Measurements from ENCODE around the gene ACOT11. TPM values are rescaled to one million over a fixed set of nuclear protein-coding genes. Genes with fewer than 3 reads are reported as not detected.

Gene ACOT11
- total RNA-seq, 2 donors from 2014 or later: 43.3 to 82.5 TPM

GRCh38 chr1:54575161-54575560 is 27.1 kb downstream of the ACOT11 start:
- no peak for DNase-seq
- TF ChIP-seq CTCF (IDR thresholded peaks at IDR 0.05): no peak
- H3K9ac ChIP-seq (ENCODE audit: low read depth in 2 of 2, low read length in 2 of 2): no peak overlapping the region
- H3K4me3 ChIP-seq: no peak overlapping the region
- intact Hi-C loops (cut with DNase I): no loop called here
- H3K36me3 ChIP-seq: no peaks in the 10 kb centered on the region
- H3K4me1 ChIP-seq: no peaks in the 10 kb centered on the region
- H3K9me3 ChIP-seq: no peaks in the 10 kb centered on the region
- no peaks in the 10 kb centered on the region for H3K27me3 ChIP-seq
- no peak overlapping the region for H3K27ac ChIP-seq

GRCh38 chr1:54575605-54576290 is 27.7 kb downstream of the ACOT11 start:
- Histone ChIP-seq H3K9ac (ENCODE audit: low read depth in 2 of 2, low read length in 2 of 2) (no peak overlapping the region), H3K9me3 (no peaks in the 10 kb centered on the region), H3K36me3 (no peaks in the 10 kb centered on the region), H3K4me3 (no peak overlapping the region), H3K4me1 (no peaks in the 10 kb centered on the region), H3K27me3 (no peaks in the 10 kb centered on the region), H3K27ac (no peak overlapping the region)
- intact Hi-C loops (cut with DNase I): no loop called here
- no peak for TF ChIP-seq CTCF (IDR thresholded peaks at IDR 0.05)
- no peak for DNase-seq

- TF ChIP-seq CTCF (IDR thresholded peaks at IDR 0.05): no peak
- peaks cover 3% of the 10 kb centered on the region for H3K4me1 ChIP-seq
- intact Hi-C loops (cut with DNase I): no loop called here
- H3K36me3 ChIP-seq: no peaks in the 10 kb centered on the region
- DNase-seq: peak; percentile 79
- H3K27ac ChIP-seq: no peak overlapping the region
- H3K4me3 ChIP-seq: no peak overlapping the region
- no peaks in the 10 kb centered on the region for H3K9me3 ChIP-seq
- H3K27me3 ChIP-seq: no peaks in the 10 kb centered on the region
- H3K9ac ChIP-seq (ENCODE audit: low read depth in 2 of 2, low read length in 2 of 2): no peak overlapping the region
Measured at GRCh38 chr1:54577612-54578011, 29.6 kb downstream of the ACOT11 start.

GRCh38 chr1:54579337-54579781 is 31.3 kb downstream of the ACOT11 start:
- no peaks in the 10 kb centered on the region for H3K27me3 ChIP-seq
- H3K9me3 ChIP-seq: no peaks in the 10 kb centered on the region
- no peak for DNase-seq
- H3K4me3 ChIP-seq: no peak overlapping the region
- H3K4me1 ChIP-seq: peaks cover 3% of the 10 kb centered on the region
- intact Hi-C loops (cut with DNase I): no loop called here
- no peak overlapping the region for H3K27ac ChIP-seq
- no peak overlapping the region for H3K9ac ChIP-seq (ENCODE audit: low read depth in 2 of 2, low read length in 2 of 2)
- TF ChIP-seq CTCF (IDR thresholded peaks at IDR 0.05): no peak
- H3K36me3 ChIP-seq: no peaks in the 10 kb centered on the region

- Histone ChIP-seq H3K27ac (no peak overlapping the region), H3K4me1 (peaks cover 3% of the 10 kb centered on the region), H3K9ac (ENCODE audit: low read depth in 2 of 2, low read length in 2 of 2) (peak overlapping the region; percentile 33 to 51), H3K4me3 (no peak overlapping the region), H3K36me3 (no peaks in the 10 kb centered on the region), H3K9me3 (no peaks in the 10 kb centered on the region), H3K27me3 (no peaks in the 10 kb centered on the region)
- intact Hi-C loops (cut with DNase I): no loop called here
- no peak for DNase-seq
- no peak for TF ChIP-seq CTCF (IDR thresholded peaks at IDR 0.05)
Measured at GRCh38 chr1:54580856-54581550, 33.0 kb downstream of the ACOT11 start.
